HepG2 (cell line): ENCODE measurements around the gene ARF6. TPM values are rescaled to one million over a fixed set of nuclear protein-coding genes. Genes with fewer than 3 reads are reported as not detected.

ENCODE experiments used
- ATAC-seq: fragments of 200-7000 bp; cut with Tn5 transposase; 3 replicates; pipeline ENCODE4 v1.9.1; 2020; ENCODE audit warnings: mild to moderate bottlenecking, moderate library complexity
- BruUV-seq: library from RNA; stranded (reverse); fragments of 400-500 nt; replicated peaks from 2 replicates; lab custom pipeline; 2021; lab: Mats Ljungman, UMichigan
- CTCF ChIA-PET: fragments of 300-600 bp; formaldehyde crosslinking; extraction: SDS; loops from one replicate; lab custom pipeline; 2021; ENCODE audit warnings: low total read pairs, inconsistent platforms, low intra/inter-chr PET ratio; lab: Yijun Ruan, JAX
- POLR2A ChIA-PET: fragments of 350-600 bp; sonication (Branson Sonifier 250); formaldehyde crosslinking; loops from one replicate; lab custom pipeline; 2020; ENCODE audit warnings: antibody characterized with exemption, inconsistent platforms; lab: Yijun Ruan, JAX
- DNase-seq: peaks from one replicate; pipeline ENCODE4 v3.0.0-alpha.2; 2015; ENCODE audit warnings: low spot score
- FAIRE-seq: peaks from 3 replicates; lab custom pipeline; 2011; peaks lifted over from hg19 to GRCh38; lab: Jason Lieb, UNC
- H2AFZ ChIP-seq: one replicate; pipeline ENCODE4 v1.6.1; 2011; ENCODE audit warnings: low read length, inconsistent platforms
- H3K27ac ChIP-seq: fragments of 300-600 bp; 3 replicates; pipeline ENCODE4 v1.8.0; 2011; ENCODE audit warnings: mixed run types, mild to moderate bottlenecking, mixed read lengths, low read length, inconsistent platforms; ENCODE audit not compliant: insufficient read depth; ENCODE audit errors: extremely low read length
- H3K27me3 ChIP-seq, 2 experiments: fragments of 200-600 bp in 1 of 2; 2 replicates in 1 of 2; 3 replicates in 1 of 2; pipeline versions ENCODE4 v1.6.0 to v1.8.0; 2011; ENCODE audit warnings: low read length in 2 of 2, mild to moderate bottlenecking in 2 of 2, moderate library complexity in 2 of 2, inconsistent platforms in 1 of 2; ENCODE audit not compliant: insufficient read depth in 2 of 2, control insufficient read depth in 1 of 2
- H3K36me3 ChIP-seq, 2 experiments: fragments of 200-600 bp in 1 of 2; replicated peaks in 1 of 2; 2 replicates in 1 of 2; 3 replicates in 1 of 2; pipeline versions ENCODE4 v1.5.1 to v1.8.0; 2011; ENCODE audit warnings: low read length in 2 of 2, inconsistent platforms in 1 of 2; ENCODE audit not compliant: insufficient read depth in 2 of 2, control insufficient read depth in 1 of 2
- H3K4me1 ChIP-seq: 2 replicates; pipeline ENCODE4 v1.5.1; 2012; ENCODE audit warnings: low read length, inconsistent platforms; ENCODE audit not compliant: insufficient read depth
- H3K4me2 ChIP-seq: 2 replicates; pipeline ENCODE4 v1.6.0; 2011; ENCODE audit warnings: low read depth, low read length, inconsistent platforms
- H3K4me3 ChIP-seq, 3 experiments: fragments of 200-600 bp in 1 of 3; sonication (generic), shearing (Covaris generic) in 1 of 3; replicated peaks in 1 of 3; 2 replicates each; pipeline ENCODE4 v1.5.1; 2011 to 2016; ENCODE audit warnings: low read length in 3 of 3, inconsistent platforms in 2 of 3, low read depth in 2 of 3, mild to moderate bottlenecking in 2 of 3, control low read depth in 1 of 3, mixed read lengths in 1 of 3; ENCODE audit not compliant: insufficient read depth in 1 of 3
- H3K79me2 ChIP-seq: one replicate; pipeline ENCODE4 v1.6.1; 2011; ENCODE audit warnings: low read length, inconsistent platforms; ENCODE audit not compliant: insufficient read depth
- H3K9ac ChIP-seq: 2 replicates; pipeline ENCODE4 v1.6.0; 2011; ENCODE audit warnings: mild to moderate bottlenecking, low read depth, low read length, inconsistent platforms; ENCODE audit not compliant: insufficient read depth
- H3K9me3 ChIP-seq: 2 replicates; pipeline ENCODE4 v1.5.1; 2012; ENCODE audit warnings: mild to moderate bottlenecking, low read length
- H4K20me1 ChIP-seq: 2 replicates; pipeline ENCODE4 v1.6.0; 2011; ENCODE audit warnings: inconsistent platforms, mild to moderate bottlenecking, low read length, moderate library complexity; ENCODE audit not compliant: insufficient read depth
- KAT2B ChIP-seq: fragments of 150-350 bp; IDR thresholded peaks from 2 replicates; pipeline ENCODE4 v1.6.1; 2014; ENCODE audit warnings: low read depth, low read length, borderline replicate concordance
- MED13 ChIP-seq: sonication (generic); formaldehyde crosslinking; IDR thresholded peaks from 2 replicates; pipeline ENCODE4 v1.5.0; 2020; ENCODE audit warnings: missing genetic modification reagents
- NFIB ChIP-seq: sonication (generic); formaldehyde crosslinking; IDR thresholded peaks from 2 replicates; pipeline ENCODE4 v1.9.0; 2021; ENCODE audit warnings: missing genetic modification reagents, mild to moderate bottlenecking, borderline replicate concordance
- NFRKB ChIP-seq: fragments of 450-650 bp; IDR thresholded peaks from 2 replicates; pipeline ENCODE4 v1.6.1; 2017
- SRY ChIP-seq: sonication (generic); formaldehyde crosslinking; IDR thresholded peaks from 2 replicates; pipeline ENCODE4 v1.8.0; 2022; ENCODE audit warnings: mild to moderate bottlenecking, missing genetic modification reagents
- ZBTB33 ChIP-seq: sonication (generic); formaldehyde crosslinking; IDR thresholded peaks from 2 replicates; pipeline ENCODE4 v1.4.0; 2020; ENCODE audit warnings: missing genetic modification reagents
- ZC3H4 ChIP-seq: sonication (generic); formaldehyde crosslinking; IDR thresholded peaks from 2 replicates; pipeline ENCODE4 v1.4.0; 2020; ENCODE audit warnings: missing genetic modification reagents, borderline replicate concordance
- ZNF432 ChIP-seq: sonication (generic); formaldehyde crosslinking; IDR thresholded peaks from 2 replicates; pipeline ENCODE4 v1.5.0; 2020; ENCODE audit warnings: missing genetic modification reagents, mild to moderate bottlenecking, borderline replicate concordance
- ZNF7 ChIP-seq: IDR thresholded peaks from 2 replicates; pipeline ENCODE4 v1.6.1; 2016; ENCODE audit warnings: missing biosample characterization, missing genetic modification reagents
- ZSCAN21 ChIP-seq: sonication (generic); formaldehyde crosslinking; IDR thresholded peaks from 2 replicates; pipeline ENCODE4 v1.8.0; 2022; ENCODE audit warnings: mild to moderate bottlenecking, missing genetic modification reagents, moderate library complexity, borderline replicate concordance
- WGBS: methylation state at CpG from one replicate; pipeline ENCODE4 v1.1.6; 2017; ENCODE audit warnings: low lambda C conversion rate; 5-methylcytosine and 5-hydroxymethylcytosine counted together
- in situ Hi-C: cut with HindIII; loops from 2 replicates; pipeline ENCODE4 v1.10.0; 2017; ENCODE audit warnings: low pct_unique_long_range_greater_than_20kb; ENCODE audit not compliant: extremely low pct_ligation_motif_present
- intact Hi-C: fragments of 100-400 bp; cut with micrococcal nuclease; formaldehyde crosslinking; loops from one replicate; pipeline ENCODE4 v1.10.0; 2022; ENCODE audit not compliant: unreplicated experiment
- polyA plus RNA-seq, 8 experiments: library from polyadenylated mRNA; depleted of rRNA in 3 of 8; stranded (reverse) in 7 of 8; unstranded in 1 of 8; fragments of >200 nt; fragmentation: Illumina TruSeq in 4 of 8; extraction: Trizol in 4 of 8; gene quantifications; 2 replicates each; pipeline versions ENCODE4 v1.2.1 to v1.2.3, GENCODE V29; 2011 to 2016; ENCODE audit warnings: low read depth in 4 of 8, missing spikeins in 1 of 8, mixed read lengths in 1 of 8; ENCODE audit not compliant: insufficient read depth in 1 of 8
- total RNA-seq, 5 experiments: library from RNA; depleted of rRNA; stranded (reverse); fragments of >200 nt; fragmentation: Illumina TruSeq; extraction: Trizol; gene quantifications; 2 replicates each; pipeline ENCODE4 v1.2.3, GENCODE V29; 2016; ENCODE audit warnings: low read depth in 1 of 5
- TF ChIP-seq, protein P1 (sequence below): sonication (generic); formaldehyde crosslinking; IDR thresholded peaks from 2 replicates; pipeline ENCODE4 v1.5.0; 2020; ENCODE audit warnings: missing genetic modification reagents
- TF ChIP-seq, protein P2 (sequence below): sonication (generic); formaldehyde crosslinking; IDR thresholded peaks from 2 replicates; pipeline ENCODE4 v1.5.0; 2020; ENCODE audit warnings: missing genetic modification reagents

ARF6 gene
- total and polyA plus RNA-seq, 2 of the 13 experiments (the other 11 are each of a cell fraction or from before 2014, with no cell fraction given), result 12.7 to 31.9 TPM

- Histone ChIP-seq H2AFZ (no peak overlapping the region), H3K36me3 (no peaks in the 10 kb centered on the region; a peak in 2 of 5 replicates), H3K9ac (no peak overlapping the region), H3K9me3 (no peaks in the 10 kb centered on the region), H3K4me2 (0 out of 2 replicates have a peak overlapping the region, but pooled peaks have one; percentile 20), H3K4me3 (no peak overlapping the region), H3K4me1 (peaks cover 41% of the 10 kb centered on the region), H3K27ac (no peak overlapping the region), H3K27me3 (no peaks in the 10 kb centered on the region), H3K79me2 (peaks cover 46% of the 10 kb centered on the region), H4K20me1 (peaks cover 27% of the 10 kb centered on the region)
- FAIRE-seq (no peak), ATAC-seq (no peak), DNase-seq (no peak)
- CTCF ChIA-PET, result no interaction called here
- 97% methylated on average over 1 of the region's 1 CpG for WGBS
- TF ChIP-seq, protein P1, sequence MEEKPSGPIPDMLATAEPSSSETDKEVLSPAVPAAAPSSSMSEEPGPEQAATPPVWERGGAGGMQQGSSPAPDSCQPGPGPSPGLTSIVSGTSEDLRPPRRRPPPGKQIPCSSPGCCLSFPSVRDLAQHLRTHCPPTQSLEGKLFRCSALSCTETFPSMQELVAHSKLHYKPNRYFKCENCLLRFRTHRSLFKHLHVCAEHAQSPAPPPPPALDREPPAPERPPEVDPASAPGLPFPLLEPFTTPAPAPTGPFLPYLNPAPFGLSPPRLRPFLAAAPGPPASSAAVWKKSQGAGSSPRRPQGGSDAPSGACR (CRISPR knock-in tag), result no peak
- TF ChIP-seq SRY (CRISPR knock-in tag) (no peak), ZNF432 (CRISPR knock-in tag) (no peak), NFRKB (no peak), NFIB (CRISPR knock-in tag) (no peak), ZNF7 (CRISPR knock-in tag) (no peak), KAT2B (no peak), MED13 (no peak), ZBTB33 (CRISPR knock-in tag) (no peak), ZC3H4 (CRISPR knock-in tag) (no peak), ZSCAN21 (CRISPR knock-in tag) (no peak)
- TF ChIP-seq, protein P2, sequence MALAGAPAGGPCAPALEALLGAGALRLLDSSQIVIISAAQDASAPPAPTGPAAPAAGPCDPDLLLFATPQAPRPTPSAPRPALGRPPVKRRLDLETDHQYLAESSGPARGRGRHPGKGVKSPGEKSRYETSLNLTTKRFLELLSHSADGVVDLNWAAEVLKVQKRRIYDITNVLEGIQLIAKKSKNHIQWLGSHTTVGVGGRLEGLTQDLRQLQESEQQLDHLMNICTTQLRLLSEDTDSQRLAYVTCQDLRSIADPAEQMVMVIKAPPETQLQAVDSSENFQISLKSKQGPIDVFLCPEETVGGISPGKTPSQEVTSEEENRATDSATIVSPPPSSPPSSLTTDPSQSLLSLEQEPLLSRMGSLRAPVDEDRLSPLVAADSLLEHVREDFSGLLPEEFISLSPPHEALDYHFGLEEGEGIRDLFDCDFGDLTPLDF (CRISPR knock-in tag), result no peak
- in situ Hi-C loops (no loop called here), intact Hi-C loops (loop anchor here (5.0 kb wide), 1 partner anchor 69 kb away; no protein-coding TSS in a partner anchor)
- BruUV-seq, result no TSS peak
- POLR2A ChIA-PET, result no interaction called here
Observed at GRCh38 chr14:49897965-49898364, 5.1 kb downstream of the ARF6 start.
